WTC11 (cell line): ENCODE results near the gene NIPAL4. TPM values are rescaled to one million over a fixed set of nuclear protein-coding genes. Genes with fewer than 3 reads are reported as not detected.
A peak's percentile ranks its signal among the peaks of the same experiment; 100 is the strongest.

ENCODE experiments used
- ATAC-seq: fragments of 200-7000 bp; cut with Tn5 transposase; 2 replicates; pipeline ENCODE4 v1.10.0; 2021; ENCODE audit warnings: mild to moderate bottlenecking, moderate library complexity
- CTCF ChIA-PET: fragments of 300-600 bp; sonication (Branson Sonifier 250); formaldehyde crosslinking; loops from one replicate; lab custom pipeline; 2021; ENCODE audit warnings: antibody characterized with exemption; lab: Charles Lee
- POLR2A ChIA-PET: fragments of 350-600 bp; sonication (Branson Sonifier 250); formaldehyde crosslinking; loops from one replicate; lab custom pipeline; 2021; ENCODE audit warnings: antibody characterized with exemption; lab: Charles Lee
- DNase-seq: peaks from one replicate; pipeline ENCODE4 v3.0.0; 2021; ENCODE audit warnings: low spot score
- H3K27ac Mint-ChIP-seq: 2 replicates; pipeline ENCODE4 v1.8.0; 2021; ENCODE audit warnings: mixed read lengths
- H3K27me3 Mint-ChIP-seq: 2 replicates; pipeline ENCODE4 v1.8.0; 2021; ENCODE audit warnings: low read depth, mild to moderate bottlenecking, moderate library complexity, mixed read lengths
- H3K36me3 Mint-ChIP-seq: 2 replicates; pipeline ENCODE4 v1.8.0; 2021; ENCODE audit warnings: mixed read lengths
- H3K4me1 Mint-ChIP-seq: 2 replicates; pipeline ENCODE4 v1.8.0; 2022; ENCODE audit warnings: mixed read lengths
- H3K4me3 Mint-ChIP-seq: 2 replicates; pipeline ENCODE4 v1.8.0; 2021; ENCODE audit warnings: mild to moderate bottlenecking, moderate library complexity, mixed read lengths
- H3K9me3 Mint-ChIP-seq: 2 replicates; pipeline ENCODE4 v1.8.0; 2021; ENCODE audit warnings: mixed read lengths
- ATF3 ChIP-seq: sonication (generic); formaldehyde crosslinking; conservative IDR thresholded peaks from 2 replicates; pipeline ENCODE4 v1.8.1; 2022; ENCODE audit warnings: mild to moderate bottlenecking, missing genetic modification reagents
- CBFB ChIP-seq: sonication (generic); formaldehyde crosslinking; IDR thresholded peaks from 2 replicates; pipeline ENCODE4 v1.8.1; 2022; ENCODE audit warnings: mild to moderate bottlenecking, low read depth, missing genetic modification reagents
- CREB1 ChIP-seq: sonication (generic); formaldehyde crosslinking; IDR thresholded peaks from 2 replicates; pipeline ENCODE4 v1.8.0; 2023; ENCODE audit warnings: mild to moderate bottlenecking, missing genetic modification reagents
- CTCF ChIP-seq: fragments of 200-600 bp; IDR thresholded peaks from 2 replicates; pipeline ENCODE4 v1.8.0; 2022; ENCODE audit warnings: antibody characterized with exemption
- E2F5 ChIP-seq: sonication (generic); formaldehyde crosslinking; IDR thresholded peaks from 2 replicates; pipeline ENCODE4 v1.8.1; 2022; ENCODE audit warnings: mild to moderate bottlenecking, moderate library complexity, missing genetic modification reagents
- FOXJ3 ChIP-seq: sonication (generic); formaldehyde crosslinking; IDR thresholded peaks from 2 replicates; pipeline ENCODE4 v1.9.0; 2021; ENCODE audit warnings: missing genetic modification reagents, mild to moderate bottlenecking, borderline replicate concordance
- FOXP1 ChIP-seq: sonication (generic); formaldehyde crosslinking; IDR thresholded peaks from 2 replicates; pipeline ENCODE4 v1.8.0; 2022; ENCODE audit warnings: missing genetic modification reagents, mild to moderate bottlenecking, moderate library complexity, borderline replicate concordance
- FOXP4 ChIP-seq: sonication (generic); formaldehyde crosslinking; IDR thresholded peaks from 2 replicates; pipeline ENCODE4 v1.8.0; 2022; ENCODE audit warnings: mild to moderate bottlenecking, missing genetic modification reagents
- IRF2 ChIP-seq: sonication (generic); formaldehyde crosslinking; IDR thresholded peaks from 2 replicates; pipeline ENCODE4 v1.8.0; 2022; ENCODE audit warnings: low read depth, missing genetic modification reagents, borderline replicate concordance
- JAZF1 ChIP-seq: fragments of 250-450 bp; sonication (Bioruptor Pico); IDR thresholded peaks from 2 replicates; pipeline ENCODE4 v1.9.0; 2021; ENCODE audit warnings: moderate library complexity, mild to moderate bottlenecking, inconsistent platforms
- MXD4 ChIP-seq: fragments of 250-450 bp; sonication (Bioruptor Pico); IDR thresholded peaks from 2 replicates; pipeline ENCODE4 v1.8.0; 2021; ENCODE audit warnings: mild to moderate bottlenecking, moderate library complexity, borderline replicate concordance
- OVOL2 ChIP-seq: fragments of 250-450 bp; sonication (Bioruptor Pico); IDR thresholded peaks from 2 replicates; pipeline ENCODE4 v1.9.0; 2021; ENCODE audit warnings: mild to moderate bottlenecking, borderline replicate concordance
- PREB ChIP-seq: sonication (generic); formaldehyde crosslinking; IDR thresholded peaks from 2 replicates; pipeline ENCODE4 v1.8.1; 2022; ENCODE audit warnings: mild to moderate bottlenecking, missing genetic modification reagents, moderate library complexity, borderline replicate concordance
- PRRX2 ChIP-seq: fragments of 250-450 bp; sonication (Bioruptor Pico); IDR thresholded peaks from 2 replicates; pipeline ENCODE4 v1.8.0; 2021; ENCODE audit warnings: mild to moderate bottlenecking
- SMAD3 ChIP-seq: sonication (generic); formaldehyde crosslinking; IDR thresholded peaks from 2 replicates; pipeline ENCODE4 v1.8.0; 2022; ENCODE audit warnings: missing genetic modification reagents, mild to moderate bottlenecking, borderline replicate concordance
- TP53 ChIP-seq: sonication (generic); formaldehyde crosslinking; IDR thresholded peaks from 2 replicates; pipeline ENCODE4 v1.8.1; 2023; ENCODE audit warnings: mild to moderate bottlenecking, missing genetic modification reagents
- USF1 ChIP-seq: sonication (generic); formaldehyde crosslinking; IDR thresholded peaks from 2 replicates; pipeline ENCODE4 v1.8.0; 2022; ENCODE audit warnings: mild to moderate bottlenecking, missing genetic modification reagents
- ZNF138 ChIP-seq: sonication (generic); formaldehyde crosslinking; conservative IDR thresholded peaks from 2 replicates; pipeline ENCODE4 v1.8.1; 2022; ENCODE audit warnings: mild to moderate bottlenecking, moderate library complexity, missing genetic modification reagents
- ZNF281 ChIP-seq: sonication (generic); formaldehyde crosslinking; IDR thresholded peaks from 2 replicates; pipeline ENCODE4 v1.8.0; 2023; ENCODE audit warnings: mild to moderate bottlenecking, missing genetic modification reagents
- ZNF416 ChIP-seq: fragments of 250-450 bp; sonication (Bioruptor Pico); IDR thresholded peaks from 2 replicates; pipeline ENCODE4 v1.9.0; 2021; ENCODE audit warnings: mild to moderate bottlenecking, inconsistent platforms
- ZSCAN18 ChIP-seq: fragments of 250-450 bp; sonication (Bioruptor Pico); IDR thresholded peaks from 2 replicates; pipeline ENCODE4 v2.1.2; 2022; ENCODE audit warnings: mild to moderate bottlenecking, moderate library complexity
- total RNA-seq: library from RNA; stranded (reverse); gene quantifications from 3 replicates; pipeline ENCODE4 v1.2.3, GENCODE V29; 2021

The NIPAL4 gene
- total RNA-seq, 1 experiment from 2014 or later = not detected

GRCh38 chr5:157476702-157477408 is 16.8 kb downstream of the NIPAL4 start (continued):
- TF ChIP-seq CTCF = peak; percentile 39

- TF ChIP-seq JAZF1 (CRISPR knock-in tag) (no peak), TP53 (CRISPR knock-in tag) (no peak), E2F5 (CRISPR knock-in tag) (no peak), USF1 (CRISPR knock-in tag) (no peak), SMAD3 (CRISPR knock-in tag) (no peak), PREB (CRISPR knock-in tag) (no peak), ATF3 (CRISPR knock-in tag) (no peak), ZNF281 (CRISPR knock-in tag) (no peak), FOXP4 (CRISPR knock-in tag) (no peak), FOXJ3 (CRISPR knock-in tag) (no peak), ZNF416 (no peak), PRRX2 (no peak), CREB1 (CRISPR knock-in tag) (no peak), CBFB (no peak), OVOL2 (CRISPR knock-in tag) (no peak), IRF2 (no peak), MXD4 (CRISPR knock-in tag) (no peak), ZSCAN18 (no peak), ZNF138 (CRISPR knock-in tag) (no peak), FOXP1 (CRISPR knock-in tag) (no peak)
- peaks cover 4% of the 10 kb centered on the region for H3K36me3 Mint-ChIP-seq
- peak overlapping the region; percentile 60; the same call in 1 of the 2 replicates for H3K27ac Mint-ChIP-seq
- no peaks in the 10 kb centered on the region for H3K27me3 Mint-ChIP-seq
- H3K9me3 Mint-ChIP-seq = peaks cover 3% of the 10 kb centered on the region; the same call in 1 of the 2 replicates
- ChIA-PET CTCF (interaction anchor here (1.7 to 2.3 kb wide), 3 partner anchors 135 to 266 kb away, joined by 7 to 10 read pairs (median 7); partner anchors contain the start of gene LSM11), POLR2A (no interaction called here)
- no peak for DNase-seq
- no peak overlapping the region for H3K4me3 Mint-ChIP-seq
- peaks cover 20% of the 10 kb centered on the region for H3K4me1 Mint-ChIP-seq
- ATAC-seq = no peak
Observed at GRCh38 chr5:157477814-157478494, 17.9 kb downstream of the NIPAL4 start.
